NB4 (cell line): ENCODE data around the gene MAB21L1.

Experiments used
- MYC ChIP-seq: IDR thresholded peaks from 2 replicates; pipeline ENCODE4 v1.6.1; 2011; ENCODE audit warnings: low read depth, low read length
- POLR2A ChIP-seq: IDR thresholded peaks from 2 replicates; pipeline ENCODE4 v1.6.1; 2011; ENCODE audit warnings: mild to moderate bottlenecking; ENCODE audit not compliant: insufficient read length; ENCODE audit errors: extremely low read depth
- TF ChIP-seq, protein P1 (sequence below): IDR thresholded peaks from one replicate; pipeline ENCODE4 v1.5.1; 2012; ENCODE audit warnings: low read depth, low read length
- TF ChIP-seq, protein P2 (sequence below): IDR thresholded peaks from 2 replicates; pipeline ENCODE4 v1.6.1; 2011; ENCODE audit warnings: low read depth, low read length

- TF ChIP-seq, protein P1, sequence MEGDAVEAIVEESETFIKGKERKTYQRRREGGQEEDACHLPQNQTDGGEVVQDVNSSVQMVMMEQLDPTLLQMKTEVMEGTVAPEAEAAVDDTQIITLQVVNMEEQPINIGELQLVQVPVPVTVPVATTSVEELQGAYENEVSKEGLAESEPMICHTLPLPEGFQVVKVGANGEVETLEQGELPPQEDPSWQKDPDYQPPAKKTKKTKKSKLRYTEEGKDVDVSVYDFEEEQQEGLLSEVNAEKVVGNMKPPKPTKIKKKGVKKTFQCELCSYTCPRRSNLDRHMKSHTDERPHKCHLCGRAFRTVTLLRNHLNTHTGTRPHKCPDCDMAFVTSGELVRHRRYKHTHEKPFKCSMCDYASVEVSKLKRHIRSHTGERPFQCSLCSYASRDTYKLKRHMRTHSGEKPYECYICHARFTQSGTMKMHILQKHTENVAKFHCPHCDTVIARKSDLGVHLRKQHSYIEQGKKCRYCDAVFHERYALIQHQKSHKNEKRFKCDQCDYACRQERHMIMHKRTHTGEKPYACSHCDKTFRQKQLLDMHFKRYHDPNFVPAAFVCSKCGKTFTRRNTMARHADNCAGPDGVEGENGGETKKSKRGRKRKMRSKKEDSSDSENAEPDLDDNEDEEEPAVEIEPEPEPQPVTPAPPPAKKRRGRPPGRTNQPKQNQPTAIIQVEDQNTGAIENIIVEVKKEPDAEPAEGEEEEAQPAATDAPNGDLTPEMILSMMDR = no peak
- TF ChIP-seq POLR2A (no peak), MYC (no peak)
- TF ChIP-seq, protein P2, sequence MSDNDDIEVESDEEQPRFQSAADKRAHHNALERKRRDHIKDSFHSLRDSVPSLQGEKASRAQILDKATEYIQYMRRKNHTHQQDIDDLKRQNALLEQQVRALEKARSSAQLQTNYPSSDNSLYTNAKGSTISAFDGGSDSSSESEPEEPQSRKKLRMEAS = no peak
Observed at GRCh38 chr13:35475212-35475959, 1.1 kb downstream of the MAB21L1 start.
